ENCODE measurements around the gene SPRY1.

The SPRY1 gene

DNA sequence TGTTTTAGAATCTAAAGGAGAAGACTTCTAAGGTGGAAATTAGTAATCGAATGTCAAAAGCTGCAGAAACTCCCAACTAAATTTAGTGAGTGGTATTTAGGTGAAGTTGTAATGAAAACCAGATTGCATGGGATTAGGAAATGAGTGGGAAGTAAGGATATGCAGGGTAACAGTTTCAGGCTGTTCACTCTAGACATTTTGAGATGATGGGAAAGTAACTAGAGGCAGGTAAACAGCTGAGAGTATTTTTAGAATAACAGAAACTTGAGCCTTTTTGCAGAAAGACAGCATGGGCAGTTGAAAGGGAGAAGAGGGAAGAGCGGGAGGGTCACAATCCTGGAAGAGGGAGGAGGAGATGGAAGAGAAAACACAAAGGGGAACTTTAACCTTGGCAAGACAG, 12.7 kb downstream of the SPRY1 start:
- DNase-seq (ENCODE audit: low spot score), result no peak

DNA sequence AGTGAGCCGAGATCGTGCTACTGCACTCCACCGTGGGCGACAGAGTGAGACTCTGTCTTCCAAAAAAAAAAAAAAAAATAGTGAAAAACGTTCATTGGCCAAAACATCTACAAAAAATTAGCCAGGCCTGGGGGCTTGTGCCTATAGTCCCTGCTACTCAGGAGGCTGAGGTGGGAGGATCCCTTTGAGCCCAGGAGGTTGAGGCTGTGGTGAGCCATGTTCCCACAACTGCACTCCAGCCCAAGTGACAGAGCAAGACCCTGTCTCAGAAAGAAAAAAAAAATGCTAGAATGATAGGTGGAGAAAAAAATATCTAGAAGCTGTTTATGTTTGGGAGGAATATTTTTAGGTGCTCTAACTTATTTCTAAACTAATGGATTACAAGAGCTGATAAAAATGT, 14.9 kb downstream of the SPRY1 start:
- no peak for DNase-seq (ENCODE audit: low spot score)

DNA sequence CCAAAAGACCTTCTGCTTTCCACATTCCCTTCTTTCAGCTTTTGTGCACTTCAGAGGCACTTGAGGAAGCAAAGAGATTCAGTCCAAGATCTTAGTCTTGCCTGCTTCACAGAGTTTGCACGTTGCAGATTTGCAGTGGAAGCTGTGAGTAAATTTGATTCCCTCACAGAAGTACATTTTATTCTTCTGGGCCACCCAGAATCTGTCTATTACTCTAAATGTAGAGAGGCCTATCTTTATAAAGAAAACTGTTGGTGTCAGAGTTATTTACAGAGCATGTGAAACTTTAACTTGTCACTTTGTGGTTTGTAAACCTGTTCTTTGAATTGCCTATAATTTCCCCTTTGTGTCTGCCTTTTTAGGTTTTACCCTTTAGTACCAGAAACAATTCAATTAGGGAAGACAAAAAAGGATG, 15.5 kb downstream of the SPRY1 start:
- no peak for DNase-seq (ENCODE audit: low spot score)

- no peak for DNase-seq (ENCODE audit: low spot score)
Observed at GRCh38 chr4:123412700-123413512, 16.3 kb downstream of the SPRY1 start.

GRCh38 chr4:123415576-123415975, 19.0 kb downstream of the SPRY1 start:
- DNase-seq (ENCODE audit: low spot score), result no peak

- no peak for DNase-seq (ENCODE audit: low spot score)
Observed at GRCh38 chr4:123415977-123416376, 19.4 kb downstream of the SPRY1 start.

- no peak for DNase-seq (ENCODE audit: low spot score)
Observed at GRCh38 chr4:123417813-123418212, 21.2 kb downstream of the SPRY1 start.

DNA sequence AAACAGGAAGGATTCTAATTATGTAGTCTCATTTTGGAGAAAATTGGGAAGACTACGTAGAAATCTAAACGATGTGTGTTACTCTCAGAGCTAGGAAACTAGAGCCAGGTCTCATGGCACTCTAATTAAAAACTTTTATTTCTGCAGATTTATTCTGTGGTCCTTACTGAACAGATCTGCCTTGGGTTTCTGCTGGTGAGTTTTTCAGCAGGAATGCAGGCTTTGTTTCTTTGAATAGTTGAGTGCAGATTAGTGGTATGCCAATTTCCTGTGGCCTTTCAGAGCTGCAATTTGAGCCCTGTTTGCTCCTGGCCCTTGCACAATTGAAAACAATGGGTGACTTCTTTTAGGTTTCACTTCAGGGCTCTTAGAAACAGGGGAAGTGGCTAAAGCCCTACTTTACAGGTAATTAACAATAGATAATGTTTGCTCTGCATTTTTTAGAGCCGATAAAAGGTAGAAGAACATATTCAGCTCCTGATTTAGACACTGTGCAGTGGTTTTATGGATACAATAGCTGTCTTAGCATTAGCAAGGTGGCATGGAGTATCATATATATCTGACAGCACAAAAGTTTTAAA, 21.8 kb downstream of the SPRY1 start:
- no peak for DNase-seq (ENCODE audit: low spot score)

GRCh38 chr4:123419885-123420755, 23.5 kb downstream of the SPRY1 start:
- DNase-seq (ENCODE audit: low spot score), result no peak

- no peak for DNase-seq (ENCODE audit: low spot score)
Observed at GRCh38 chr4:123421227-123421936, 24.8 kb downstream of the SPRY1 start.

DNA sequence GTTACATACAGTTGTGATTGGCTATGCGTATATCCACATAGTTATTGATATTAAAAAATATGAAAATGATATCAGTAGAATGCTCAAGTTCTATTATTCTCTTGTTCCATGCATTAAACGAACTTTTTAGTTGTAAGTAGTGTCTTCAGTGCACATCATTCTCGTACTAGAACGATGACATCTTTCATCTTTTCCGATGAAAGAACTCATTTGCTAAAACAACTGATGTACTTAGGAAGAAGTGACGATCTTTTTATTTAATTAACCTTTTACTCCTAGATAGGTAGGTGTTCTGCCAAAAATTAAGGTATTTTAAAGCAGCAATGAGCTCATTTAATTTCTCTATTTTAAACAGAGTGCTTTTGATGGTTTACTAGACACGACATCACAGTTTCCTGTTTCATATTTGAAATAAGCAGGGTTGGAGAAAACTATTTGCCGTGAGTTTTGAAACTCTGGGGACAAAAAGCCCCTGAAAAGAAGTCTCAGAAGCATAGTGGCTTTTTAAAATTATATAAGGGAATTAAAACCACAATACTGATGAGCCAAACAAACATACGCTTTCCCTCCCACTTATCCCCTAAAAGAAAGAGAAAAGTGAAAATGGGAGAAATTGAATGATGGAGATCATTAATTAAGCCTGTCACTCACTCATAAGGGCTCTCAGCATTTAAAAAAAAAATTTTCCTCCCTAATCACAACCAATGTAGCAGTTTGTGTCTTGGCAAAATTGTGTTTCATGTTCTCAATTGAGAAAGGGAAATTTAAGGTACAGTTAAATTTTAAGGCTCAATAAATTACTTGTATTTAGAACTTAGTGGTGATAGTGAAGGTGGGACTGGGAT, 25.6 kb downstream of the SPRY1 start:
- no peak for DNase-seq (ENCODE audit: low spot score)

GRCh38 chr4:123423819-123424218, 27.2 kb downstream of the SPRY1 start:
- DNase-seq (ENCODE audit: low spot score), result no peak

GRCh38 chr4:123427951-123428350, 31.4 kb downstream of the SPRY1 start:
- DNase-seq (ENCODE audit: low spot score), result no peak

DNA sequence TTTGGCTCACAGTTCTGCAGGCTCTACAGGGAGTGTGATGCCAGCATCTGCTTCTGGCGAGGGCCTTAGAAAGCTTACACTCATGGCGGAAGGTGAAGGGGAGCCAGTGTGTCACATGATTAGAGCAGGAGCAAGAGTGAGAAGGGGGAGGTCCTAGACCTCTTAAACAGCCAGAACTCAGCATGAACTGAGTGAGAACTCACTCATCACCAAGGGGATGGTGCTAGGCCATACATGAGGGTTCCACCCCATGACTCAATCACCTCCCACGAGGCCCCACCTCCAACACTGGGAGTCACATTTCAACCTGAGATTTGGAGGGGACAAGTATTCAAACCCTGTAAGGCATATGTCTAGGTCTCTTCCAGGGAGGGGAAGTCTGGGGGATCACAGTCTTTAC, 33.4 kb downstream of the SPRY1 start:
- DNase-seq (ENCODE audit: low spot score), result no peak

DNA sequence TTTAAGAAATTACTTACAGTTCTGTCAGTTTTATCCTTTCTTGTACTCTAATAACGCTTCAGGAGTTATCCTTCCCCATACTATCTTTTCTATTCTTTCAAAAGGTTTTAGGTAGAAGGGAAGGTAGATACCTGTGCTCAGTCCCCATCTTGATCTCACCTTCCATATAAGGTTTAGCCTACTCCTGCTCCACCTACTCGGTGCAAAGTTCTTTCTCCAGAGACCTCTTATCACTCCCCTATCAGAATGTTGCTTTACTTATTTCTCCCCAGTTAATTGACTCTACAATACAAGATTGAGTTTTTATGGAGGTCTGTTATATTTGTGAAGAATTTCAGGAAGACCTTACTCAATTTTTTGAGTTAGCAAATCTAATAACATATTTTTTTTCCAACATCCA, 33.9 kb downstream of the SPRY1 start:
- DNase-seq (ENCODE audit: low spot score), result no peak

DNA sequence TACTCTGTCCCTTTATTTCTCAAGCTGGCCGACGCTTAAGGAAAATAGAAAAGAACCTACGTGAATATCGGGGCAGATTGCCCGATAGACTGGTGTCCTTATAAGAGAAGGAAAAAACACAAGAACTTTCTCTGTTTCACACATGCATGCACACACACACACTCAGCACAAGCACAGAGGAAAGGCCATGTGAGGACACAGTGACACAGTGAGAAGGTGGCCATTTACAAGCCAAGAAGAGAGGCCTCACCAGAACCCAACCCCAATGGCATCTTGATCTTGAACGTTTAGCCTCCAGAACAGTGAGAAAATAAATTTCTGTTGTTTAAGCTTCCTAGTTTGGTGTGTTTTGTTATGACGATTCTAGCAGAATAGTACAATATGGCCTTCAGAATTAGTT, 37.0 kb downstream of the SPRY1 start:
- DNase-seq (ENCODE audit: low spot score), result no peak

DNA sequence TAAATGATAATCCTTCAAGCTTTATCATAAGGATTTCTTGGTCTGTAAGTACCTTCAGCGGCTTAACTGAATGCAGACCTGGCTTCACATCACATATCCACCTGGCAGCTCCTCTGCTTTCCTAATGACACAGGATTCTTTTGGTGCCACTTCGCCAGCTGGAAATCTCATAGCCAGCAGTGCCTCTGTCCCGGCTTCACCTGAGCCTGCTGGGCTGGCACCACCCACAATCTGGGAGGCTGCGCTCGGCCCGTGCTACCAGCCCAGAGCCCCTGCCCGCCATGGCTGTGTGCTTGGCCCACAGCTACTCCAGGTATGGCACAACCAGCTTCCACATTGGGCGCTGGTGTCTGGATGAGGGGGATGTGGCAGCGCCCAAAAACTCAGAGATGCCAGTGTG, 37.4 kb downstream of the SPRY1 start:
- DNase-seq (ENCODE audit: low spot score), result no peak

GRCh38 chr4:123435246-123436113, 38.9 kb downstream of the SPRY1 start:
- DNase-seq (ENCODE audit: low spot score), result no peak

GRCh38 chr4:123438031-123438430, 41.4 kb downstream of the SPRY1 start:
- DNase-seq (ENCODE audit: low spot score), result no peak
